GM19463 (cell line): ENCODE results near the gene KCNK4.

ENCODE experiments used
- ATAC-seq: cut with Tn5 transposase; IDR thresholded peaks from one replicate; pipeline ENCODE4 v1.9.1; 2021; ENCODE audit warnings: mild to moderate bottlenecking, moderate library complexity; ENCODE audit not compliant: unreplicated experiment

Gene KCNK4

DNA sequence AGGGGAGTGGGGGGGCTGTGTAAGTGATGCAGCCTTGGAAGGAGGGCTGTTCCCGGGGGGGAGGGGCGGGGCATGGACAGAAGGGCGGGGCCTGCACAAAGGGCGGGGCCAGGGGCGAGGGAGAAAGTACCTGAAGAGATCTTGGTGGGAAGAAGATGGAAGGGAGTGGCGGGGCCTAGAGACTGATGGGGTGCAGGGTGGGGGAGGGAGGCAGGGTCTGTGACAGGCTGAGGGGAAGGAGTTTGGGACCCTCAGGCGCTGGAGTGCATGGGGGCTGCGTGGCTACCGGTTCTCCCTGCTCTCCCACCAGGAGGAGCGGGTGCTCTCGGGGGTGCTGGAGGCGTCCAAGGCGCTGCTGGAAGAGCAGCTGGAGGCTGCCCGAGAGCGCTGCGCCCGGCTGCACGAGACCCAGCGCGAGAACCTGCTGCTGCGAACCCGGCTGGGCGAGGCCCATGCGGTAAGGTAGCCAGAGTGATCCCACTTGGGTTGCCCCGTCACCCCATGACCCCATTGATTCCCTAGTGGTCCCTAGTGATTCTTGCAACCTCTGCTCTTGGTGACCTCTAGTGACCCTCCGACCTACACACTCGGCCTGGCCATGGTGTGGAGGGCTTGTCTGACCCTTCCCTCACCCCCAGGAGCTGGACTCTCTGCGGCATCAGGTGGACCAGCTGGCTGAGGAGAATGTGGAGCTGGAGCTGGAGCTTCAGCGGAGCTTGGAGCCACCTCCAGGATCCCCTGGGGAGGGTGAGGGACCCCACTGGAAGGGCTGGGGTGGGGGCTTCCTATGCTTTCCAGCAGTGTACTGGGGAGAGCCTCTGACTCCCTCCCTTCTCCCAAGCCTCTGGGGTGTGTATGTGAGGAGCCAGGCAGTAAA, 52.0 kb downstream of the KCNK4 start:
- ATAC-seq, result no peak

GRCh38 chr11:64343767-64344559, 52.9 kb downstream of the KCNK4 start:
- ATAC-seq, result no peak

DNA sequence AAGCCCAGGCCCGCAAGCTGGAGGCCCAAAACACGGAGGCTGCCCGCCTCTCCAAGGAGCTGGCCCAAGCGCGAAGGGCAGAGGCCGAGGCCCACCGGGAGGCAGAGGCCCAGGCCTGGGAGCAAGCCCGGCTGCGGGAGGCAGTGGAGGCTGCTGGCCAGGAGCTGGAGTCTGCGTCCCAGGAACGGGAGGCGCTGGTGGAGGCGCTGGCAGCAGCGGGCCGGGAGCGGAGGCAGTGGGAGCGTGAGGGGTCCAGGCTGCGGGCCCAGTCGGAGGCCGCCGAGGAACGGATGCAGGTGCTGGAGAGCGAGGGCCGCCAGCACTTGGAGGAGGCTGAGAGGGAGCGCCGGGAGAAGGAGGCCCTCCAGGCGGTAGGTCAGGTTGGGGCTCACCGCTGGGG, 53.7 kb downstream of the KCNK4 start:
- no peak for ATAC-seq

DNA sequence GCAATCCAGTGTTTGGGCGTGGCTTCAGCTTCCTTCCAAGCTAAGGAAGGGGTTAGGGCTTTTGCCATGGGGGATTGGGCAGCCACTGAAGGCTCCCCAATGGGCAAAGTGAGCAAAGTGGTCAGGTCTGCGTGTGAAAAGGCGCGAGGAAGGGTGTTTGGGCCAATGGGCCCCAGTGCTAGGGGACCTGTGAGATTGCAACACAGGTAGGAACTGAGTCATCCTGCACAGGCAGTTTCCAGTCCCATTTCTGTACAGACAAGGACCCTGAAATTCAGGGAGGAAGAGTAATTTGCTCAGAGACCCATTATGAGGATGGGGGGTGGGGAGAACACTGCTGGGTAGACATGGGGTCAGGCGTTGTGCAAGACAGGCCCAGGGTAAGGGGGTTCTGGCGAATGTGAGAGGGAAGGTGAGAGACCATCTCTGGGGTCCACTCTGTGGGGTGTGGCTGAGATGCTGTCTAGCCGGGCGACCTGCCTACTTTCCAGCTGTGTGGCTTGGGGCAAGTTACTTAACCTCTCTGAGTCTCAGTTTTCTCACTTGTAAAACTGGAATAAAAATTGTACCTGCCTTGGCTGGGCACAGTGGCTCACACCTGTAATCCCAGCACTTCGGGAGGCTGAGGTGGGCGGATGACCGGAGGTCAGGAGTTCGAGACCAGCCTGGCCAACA, 56.2 kb downstream of the KCNK4 start:
- ATAC-seq, result no peak

- ATAC-seq, result no peak
Measured at GRCh38 chr11:64348383-64349024, 57.4 kb downstream of the KCNK4 start.

DNA sequence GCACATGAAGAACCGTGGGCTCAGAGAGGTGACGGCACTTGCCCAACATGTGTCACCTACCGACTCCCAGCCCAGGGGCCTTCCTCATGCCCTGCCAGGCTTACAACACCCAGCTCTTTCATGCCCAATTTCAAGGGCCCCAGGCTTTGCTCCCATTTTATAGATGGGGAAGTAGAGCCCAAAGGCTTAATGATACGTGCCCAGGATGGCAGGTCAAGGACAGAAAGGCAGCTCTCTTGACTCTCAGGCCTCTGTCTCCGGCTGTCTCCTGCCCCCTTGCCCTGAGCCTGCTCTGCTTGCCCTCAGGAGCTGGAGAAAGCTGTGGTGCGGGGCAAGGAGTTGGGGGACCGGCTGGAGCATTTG, 57.9 kb downstream of the KCNK4 start:
- ATAC-seq, result no peak

GRCh38 chr11:64349404-64349803, 58.3 kb downstream of the KCNK4 start:
- no peak for ATAC-seq
